CD4-positive, CD25-positive, alpha-beta regulatory T cell (primary cell): ENCODE data around the gene RPP14. TPM values are rescaled to one million over a fixed set of nuclear protein-coding genes. Genes with fewer than 3 reads are reported as not detected.
A peak's percentile ranks its signal among the peaks of the same experiment; 100 is the strongest.

Source experiments
- ATAC-seq, 2 donors: fragments of 150-1000 bp; cut with Tn5 transposase; one replicate each; pipeline ENCODE4 v1.10.0; 2021; ENCODE audit warnings: low read depth in 2 of 2, moderate number of reproducible peaks in 2 of 2, moderate library complexity in 1 of 2
- DNase-seq, 3 donors: peaks; one replicate each; pipeline versions ENCODE4 v3.0.0 to v3.0.0-alpha.2; 2012 to 2022; ENCODE audit warnings: mixed read lengths in 1 of 3
- H3K27ac ChIP-seq: one replicate; pipeline ENCODE4 v1.7.0; 2013; ENCODE audit warnings: mild to moderate bottlenecking, low read length; ENCODE audit not compliant: insufficient read depth, poor library complexity, severe bottlenecking
- H3K27me3 ChIP-seq: one replicate; pipeline ENCODE4 v1.7.0; 2013; ENCODE audit warnings: low read length; ENCODE audit not compliant: control insufficient read depth, insufficient read depth
- H3K36me3 ChIP-seq: one replicate; pipeline ENCODE4 v1.7.0; 2013; ENCODE audit warnings: mild to moderate bottlenecking, low read length, moderate library complexity; ENCODE audit not compliant: control insufficient read depth, insufficient read depth
- H3K4me1 ChIP-seq: 2 replicates; pipeline ENCODE4 v1.7.0; 2013; ENCODE audit warnings: mild to moderate bottlenecking, low read length; ENCODE audit not compliant: insufficient read depth, control insufficient read depth, poor library complexity, severe bottlenecking
- H3K4me3 ChIP-seq: one replicate; pipeline ENCODE4 v1.7.0; 2013; ENCODE audit warnings: low read depth, mild to moderate bottlenecking, low read length, moderate library complexity
- H3K9me3 ChIP-seq, 2 experiments: 1 replicate in 1 of 2; 2 replicates in 1 of 2; pipeline ENCODE4 v1.7.0; 2013; ENCODE audit warnings: low read length in 2 of 2, mild to moderate bottlenecking in 1 of 2, moderate library complexity in 1 of 2; ENCODE audit not compliant: control insufficient read depth in 2 of 2
- H3K27ac Mint-ChIP-seq, 3 donors: one replicate each; pipeline ENCODE4 v1.8.0; 2020 to 2022; ENCODE audit warnings: mild to moderate bottlenecking in 3 of 3, mixed read lengths in 3 of 3, moderate library complexity in 2 of 3
- H3K27me3 Mint-ChIP-seq: one replicate; pipeline ENCODE4 v1.8.0; 2022; ENCODE audit warnings: mild to moderate bottlenecking, mixed read lengths
- H3K36me3 Mint-ChIP-seq: one replicate; pipeline ENCODE4 v1.8.0; 2020; ENCODE audit warnings: mixed read lengths
- H3K4me1 Mint-ChIP-seq, 4 donors: one replicate each; pipeline ENCODE4 v1.8.0; 2020 to 2022; ENCODE audit warnings: mixed read lengths in 4 of 4, mild to moderate bottlenecking in 1 of 4
- H3K4me3 Mint-ChIP-seq, 4 donors: one replicate each; pipeline ENCODE4 v1.8.0; 2020 to 2022; ENCODE audit warnings: mild to moderate bottlenecking in 4 of 4, mixed read lengths in 4 of 4, moderate library complexity in 3 of 4
- H3K9me3 Mint-ChIP-seq, 7 donors: one replicate each; pipeline ENCODE4 v1.8.0; 2020 to 2022; ENCODE audit warnings: mixed read lengths in 7 of 7, mild to moderate bottlenecking in 3 of 7, moderate library complexity in 2 of 7
- polyA plus RNA-seq, 4 donors: library from polyadenylated mRNA; unstranded; fragments of 300-500 nt; fragmentation: Illumina TruSeq; gene quantifications; one replicate each; pipeline ENCODE4 v1.2.3, GENCODE V29; 2021
- total RNA-seq: library from RNA; stranded (reverse); gene quantifications from one replicate; pipeline ENCODE4 v1.2.3, GENCODE V29; 2022

The RPP14 gene
- total and polyA plus RNA-seq, 5 donors from 2014 or later, result 5.7 to 14.3 (median 7.0) TPM

GRCh38 chr3:58293516-58293915, 12.5 kb upstream of the RPP14 start:
- peaks cover 12% of the 10 kb centered on the region for H3K36me3 Mint-ChIP-seq
- no peak overlapping the region for H3K27ac Mint-ChIP-seq
- Histone ChIP-seq H3K4me1 (no peaks in the 10 kb centered on the region), H3K27me3 (no peaks in the 10 kb centered on the region), H3K9me3 (no peaks in the 10 kb centered on the region), H3K27ac (no peak overlapping the region), H3K4me3 (no peak overlapping the region), H3K36me3 (no peaks in the 10 kb centered on the region)
- DNase-seq (no peak), ATAC-seq (no peak)
- peaks cover 6% of the 10 kb centered on the region for H3K27me3 Mint-ChIP-seq
- no peak overlapping the region for H3K4me3 Mint-ChIP-seq
- peaks cover 0 to 4% (median 0%) of the 10 kb centered on the region in 7 donors for H3K9me3 Mint-ChIP-seq
- no peaks in the 10 kb centered on the region for H3K4me1 Mint-ChIP-seq

GRCh38 chr3:58296269-58296668, 9.8 kb upstream of the RPP14 start:
- Mint-ChIP-seq H3K9me3 (peaks cover 0 to 4% (median under 1%) of the 10 kb centered on the region in 7 donors), H3K4me3 (no peak overlapping the region), H3K27me3 (peaks cover 27% of the 10 kb centered on the region), H3K36me3 (peaks cover 12% of the 10 kb centered on the region), H3K27ac (no peak overlapping the region), H3K4me1 (no peaks in the 10 kb centered on the region)
- H3K4me1 ChIP-seq, result no peaks in the 10 kb centered on the region
- H3K9me3 ChIP-seq, result peaks cover 2 to 4% of the 10 kb centered on the region in 2 experiments
- H3K36me3 ChIP-seq, result no peaks in the 10 kb centered on the region
- ATAC-seq, result no peak
- peaks cover 4% of the 10 kb centered on the region for H3K27me3 ChIP-seq
- no peak overlapping the region for H3K4me3 ChIP-seq
- no peak overlapping the region for H3K27ac ChIP-seq
- no peak for DNase-seq

- no peak overlapping the region for H3K4me3 ChIP-seq
- peaks cover 27% of the 10 kb centered on the region for H3K27me3 Mint-ChIP-seq
- no peak overlapping the region for H3K27ac Mint-ChIP-seq
- peaks cover 8 to 10% of the 10 kb centered on the region in 2 experiments for H3K9me3 ChIP-seq
- peaks cover 12% of the 10 kb centered on the region for H3K36me3 Mint-ChIP-seq
- H3K36me3 ChIP-seq, result no peaks in the 10 kb centered on the region
- no peak for DNase-seq
- H3K9me3 Mint-ChIP-seq, result peaks cover 0 to 4% (median 1%) of the 10 kb centered on the region in 7 donors
- peaks cover 7% of the 10 kb centered on the region for H3K27me3 ChIP-seq
- no peak overlapping the region for H3K27ac ChIP-seq
- no peaks in the 10 kb centered on the region for H3K4me1 Mint-ChIP-seq
- H3K4me1 ChIP-seq, result no peaks in the 10 kb centered on the region
- no peak overlapping the region for H3K4me3 Mint-ChIP-seq
- no peak for ATAC-seq
Observed at GRCh38 chr3:58296843-58297242, 9.2 kb upstream of the RPP14 start.

- Histone ChIP-seq H3K27me3 (peaks cover 10% of the 10 kb centered on the region), H3K4me1 (no peaks in the 10 kb centered on the region), H3K9me3 (peaks cover 9 to 11% of the 10 kb centered on the region in 2 experiments), H3K27ac (no peak overlapping the region), H3K36me3 (no peaks in the 10 kb centered on the region), H3K4me3 (no peak overlapping the region)
- H3K27ac Mint-ChIP-seq, result no peak overlapping the region
- peaks cover 35% of the 10 kb centered on the region for H3K27me3 Mint-ChIP-seq
- peaks cover 0 to 4% (median 1%) of the 10 kb centered on the region in 7 donors for H3K9me3 Mint-ChIP-seq
- ATAC-seq, result no peak
- no peaks in the 10 kb centered on the region for H3K4me1 Mint-ChIP-seq
- DNase-seq, result no peak
- H3K36me3 Mint-ChIP-seq, result peaks cover 9% of the 10 kb centered on the region
- H3K4me3 Mint-ChIP-seq, result no peak overlapping the region
Observed at GRCh38 chr3:58298190-58298589, 7.9 kb upstream of the RPP14 start.

- Histone ChIP-seq H3K36me3 (no peaks in the 10 kb centered on the region), H3K4me1 (no peaks in the 10 kb centered on the region), H3K27ac (no peak overlapping the region), H3K27me3 (peaks cover 10% of the 10 kb centered on the region), H3K9me3 (peaks cover 9 to 11% of the 10 kb centered on the region in 2 experiments), H3K4me3 (no peak overlapping the region)
- DNase-seq (no peak), ATAC-seq (no peak)
- Mint-ChIP-seq H3K9me3 (peaks cover 0 to 4% (median 1%) of the 10 kb centered on the region in 7 donors), H3K27ac (no peak overlapping the region), H3K27me3 (peaks cover 41% of the 10 kb centered on the region), H3K4me3 (no peak overlapping the region), H3K4me1 (no peaks in the 10 kb centered on the region), H3K36me3 (peaks cover 1% of the 10 kb centered on the region)
Observed at GRCh38 chr3:58299075-58299474, 7.0 kb upstream of the RPP14 start.

GRCh38 chr3:58299839-58300516, 6.1 kb upstream of the RPP14 start:
- DNase-seq (peak in 2 of 3 donors; percentile 7 to 31), ATAC-seq (no peak)
- Histone ChIP-seq H3K27ac (no peak overlapping the region), H3K9me3 (peaks cover 9 to 11% of the 10 kb centered on the region in 2 experiments), H3K4me1 (no peaks in the 10 kb centered on the region), H3K36me3 (no peaks in the 10 kb centered on the region), H3K4me3 (no peak overlapping the region), H3K27me3 (peaks cover 10% of the 10 kb centered on the region)
- Mint-ChIP-seq H3K4me3 (peak overlapping the region in 1 of 4 donors; percentile 44), H3K27ac (no peak overlapping the region), H3K9me3 (peaks cover 0 to 4% (median 1%) of the 10 kb centered on the region in 7 donors), H3K36me3 (no peaks in the 10 kb centered on the region), H3K27me3 (peaks cover 49% of the 10 kb centered on the region), H3K4me1 (peaks cover 0 to 1% (median 0%) of the 10 kb centered on the region in 4 donors)

GRCh38 chr3:58307639-58308215, 1.7 kb downstream of the RPP14 start:
- peak; percentile 29 to 81 (median 65) for DNase-seq
- peaks cover 29% of the 10 kb centered on the region for H3K4me1 ChIP-seq
- ATAC-seq, result no peak
- H3K4me3 ChIP-seq, result peak overlapping the region; percentile 96
- H3K27ac Mint-ChIP-seq, result peak overlapping the region in 2 of 3 donors; percentile 99 to 100
- peak overlapping the region; percentile 97 for H3K27ac ChIP-seq
- peaks cover 11 to 55% (median 27%) of the 10 kb centered on the region in 4 donors for H3K4me1 Mint-ChIP-seq
- H3K27me3 ChIP-seq, result no peaks in the 10 kb centered on the region
- no peaks in the 10 kb centered on the region for H3K9me3 ChIP-seq
- peaks cover 16% of the 10 kb centered on the region for H3K36me3 Mint-ChIP-seq
- H3K9me3 Mint-ChIP-seq, result peaks cover 0 to 2% (median 0%) of the 10 kb centered on the region in 7 donors
- H3K27me3 Mint-ChIP-seq, result peaks cover 21% of the 10 kb centered on the region
- H3K4me3 Mint-ChIP-seq, result peak overlapping the region; percentile 96 to 99 (median 98)
- H3K36me3 ChIP-seq, result peaks cover 14% of the 10 kb centered on the region
